ENCODE results near the gene ACSL5. TPM values are rescaled to one million over a fixed set of nuclear protein-coding genes. Genes with fewer than 3 reads are reported as not detected.

ACSL5 gene
- polyA plus RNA-seq, 1 of the 3 experiments (the other 2 are of a cell fraction) = 0.08 TPM

GRCh38 chr10:112346774-112347173 is 27.1 kb upstream of the ACSL5 start (continued):
- no peak for TF ChIP-seq REST (IDR thresholded peaks at IDR 0.05; ENCODE audit: low read depth, low read length)
- no peak for TF ChIP-seq FOSL2 (IDR thresholded peaks at IDR 0.05; ENCODE audit: borderline replicate concordance, low read depth)
- no peak for TF ChIP-seq TAF1 (IDR thresholded peaks at IDR 0.05; ENCODE audit: borderline replicate concordance, low read depth, low read length)
- TF ChIP-seq EZH2phosphoT487 (IDR thresholded peaks at IDR 0.05; ENCODE audit: borderline replicate concordance, low read depth) = no peak
- no peak for TF ChIP-seq USF2 (IDR thresholded peaks at IDR 0.05; ENCODE audit: borderline replicate concordance, low read depth, low read length)
- no peak for TF ChIP-seq CTCF (IDR thresholded peaks at IDR 0.05)

- no peaks in the 10 kb centered on the region for H3K36me3 ChIP-seq (replicated peaks in 1 of 2; ENCODE audit: control insufficient read depth in 1 of 2, insufficient read depth in 2 of 2, low read length in 1 of 2)
- no peak overlapping the region for H3K4me2 ChIP-seq
- peaks cover 0 to 12% of the 10 kb centered on the region in 2 experiments; a peak in 1 of 4 replicates for H3K4me1 ChIP-seq (ENCODE audit: control insufficient read depth in 1 of 2, insufficient read depth in 2 of 2, low read depth in 1 of 2, low read length in 1 of 2)
- no peak overlapping the region for H3K4me3 ChIP-seq (ENCODE audit: low read depth in 2 of 2, low read length in 1 of 2)
- no peaks in the 10 kb centered on the region for H3K9me2 ChIP-seq
- CTCF ChIA-PET = interaction anchor here (1.5 kb wide), 1 partner anchor 28 kb away, joined by 4 read pairs; no protein-coding TSS in a partner anchor
- H3K79me2 ChIP-seq (ENCODE audit: insufficient read depth) = no peaks in the 10 kb centered on the region
- no peak for DNase-seq
- WGBS (ENCODE audit: low lambda C conversion rate) = 57% methylated on average over 12 of the region's 12 CpGs
- no peak overlapping the region for H3K9ac ChIP-seq
- no peaks in the 10 kb centered on the region for H3F3A ChIP-seq (replicated peaks; ENCODE audit: insufficient read depth)
- no peaks in the 10 kb centered on the region for H4K20me1 ChIP-seq (ENCODE audit: insufficient read depth)
- TF ChIP-seq RCOR1 (IDR thresholded peaks at IDR 0.05; ENCODE audit: low read length) = no peak
- no peak for TF ChIP-seq RXRA (IDR thresholded peaks at IDR 0.05; ENCODE audit: borderline replicate concordance, low read depth)
- TF ChIP-seq GATA2 (CRISPR knock-in tag; IDR thresholded peaks at IDR 0.05) = no peak
- no peak for TF ChIP-seq EP300 (IDR thresholded peaks at IDR 0.05; ENCODE audit: borderline replicate concordance in 1 of 2, low read depth in 1 of 2, low read length in 1 of 2)
- no peak for TF ChIP-seq POLR2AphosphoS5 (IDR thresholded peaks at IDR 0.05; ENCODE audit: low read depth, low read length)
- TF ChIP-seq RAD21 (IDR thresholded peaks at IDR 0.05; ENCODE audit: low read length) = no peak
- no peak for TF ChIP-seq ELF1 (IDR thresholded peaks at IDR 0.05)
- TF ChIP-seq TEAD4 (IDR thresholded peaks at IDR 0.05; ENCODE audit: borderline replicate concordance, insufficient read depth) = no peak
- TF ChIP-seq CHD2 (IDR thresholded peaks at IDR 0.05; ENCODE audit: low read length, partially characterized antibody) = no peak
- POLR2A ChIA-PET = no interaction called here
- H3K9me3 ChIP-seq = no peaks in the 10 kb centered on the region
- H3K27ac ChIP-seq (ENCODE audit: low read depth in 2 of 2, low read length in 1 of 2) = no peak overlapping the region
- H2AFZ ChIP-seq (ENCODE audit: low read depth) = no peak overlapping the region
- no peaks in the 10 kb centered on the region for H3K27me3 ChIP-seq (ENCODE audit: insufficient read depth)
These were observed 25.9 kb upstream of the ACSL5 start for GRCh38 chr10:112347709-112348671.
